ENCODE measurements around the gene SCEL. TPM values are rescaled to one million over a fixed set of nuclear protein-coding genes. Genes with fewer than 3 reads are reported as not detected.

SCEL gene
- total and polyA plus RNA-seq, 2 of the 4 experiments (the other 2 are of a cell fraction) = not detected

GRCh38 chr13:77678691-77679235 is 143.3 kb downstream of the SCEL start:
- BruUV-seq (replicated peaks) = no TSS peak
- H3K36me3 ChIP-seq (ENCODE audit: control insufficient read depth, insufficient read depth, low read length) = no peaks in the 10 kb centered on the region
- intact Hi-C loops (cut with micrococcal nuclease) = no loop called here
- no peak overlapping the region for H3K14ac ChIP-seq (replicated peaks; ENCODE audit: low read depth, low read length)
- no peaks in the 10 kb centered on the region for H3K9me3 ChIP-seq (ENCODE audit: control insufficient read depth, insufficient read depth, low read length)
- no peak overlapping the region for H2BK5ac ChIP-seq (ENCODE audit: low read depth, low read length, poor library complexity, severe bottlenecking)
- no peak overlapping the region for H4K8ac ChIP-seq (ENCODE audit: low read depth in 2 of 2, low read length in 2 of 2)
- H4K20me1 ChIP-seq (ENCODE audit: insufficient read depth, low read length) = no peaks in the 10 kb centered on the region
- H2BK120ac ChIP-seq (ENCODE audit: low read depth, low read length) = no peak overlapping the region
- in situ Hi-C loops (cut with MboI; ENCODE audit: low sequenced_read_pairs) = no loop called here
- DNase-seq (no peak), ATAC-seq (ENCODE audit: low read depth) (no peak)
- H4K5ac ChIP-seq (ENCODE audit: low read depth, low read length) = no peak overlapping the region
- no peak overlapping the region for H3K56ac ChIP-seq (ENCODE audit: extremely low read depth, insufficient read depth, low read length)
- no peak overlapping the region for H3K4ac ChIP-seq (ENCODE audit: low read depth, low read length)
- no peak overlapping the region for H2AFZ ChIP-seq (replicated peaks; ENCODE audit: low read length, poor library complexity)
- H3K27ac ChIP-seq (ENCODE audit: insufficient read depth, low read length) = no peak overlapping the region
- no peak overlapping the region for H3K23ac ChIP-seq (ENCODE audit: low read depth, low read length)
- H3K4me3 ChIP-seq (ENCODE audit: insufficient read depth, low read depth, low read length) = no peak overlapping the region
- no peaks in the 10 kb centered on the region for H3K4me1 ChIP-seq (ENCODE audit: control insufficient read depth, insufficient read depth, low read length)
- WGBS, 2 experiments (ENCODE audit: extremely low coverage in 2 of 2, insufficient read length in 1 of 2) = 18% methylated on average over 2 of the region's 5 CpGs; no CpG with 5 or more reads in 1 of the 2 experiments
- no peak overlapping the region for H4K91ac ChIP-seq (ENCODE audit: insufficient read depth, low read depth, low read length)
- H3K4me2 ChIP-seq (ENCODE audit: low read depth, low read length) = no peak overlapping the region
- no peak overlapping the region for H3K9ac ChIP-seq (ENCODE audit: low read depth, low read length)
- no peaks in the 10 kb centered on the region for H3K9me1 ChIP-seq (ENCODE audit: insufficient read depth, low read length)
- no peak overlapping the region for H2AK5ac ChIP-seq (ENCODE audit: low read depth, low read length)
- no peak overlapping the region for H2BK20ac ChIP-seq (ENCODE audit: low read depth, low read length)
- no peak overlapping the region for H3K18ac ChIP-seq (ENCODE audit: low read depth, low read length)
- POLR2A ChIA-PET (ENCODE audit: unreplicated experiment) = no interaction called here
- H3K27me3 ChIP-seq (ENCODE audit: control insufficient read depth, insufficient read depth, low read length) = no peaks in the 10 kb centered on the region
- no peak overlapping the region for H2AK9ac ChIP-seq (replicated peaks; ENCODE audit: low read depth, low read length, poor library complexity)
- TF ChIP-seq NFE2L2 (IDR thresholded peaks at IDR 0.05; ENCODE audit: low read depth, low read length) (no peak), MAZ (IDR thresholded peaks at IDR 0.05; ENCODE audit: borderline replicate concordance, low read depth, low read length) (no peak), MAFK (IDR thresholded peaks at IDR 0.05; ENCODE audit: low read depth, low read length) (no peak), POLR2A (IDR thresholded peaks at IDR 0.05; ENCODE audit: low read depth, low read length) (no peak), FOS (IDR thresholded peaks at IDR 0.05; ENCODE audit: low read depth, low read length) (no peak), USF2 (IDR thresholded peaks at IDR 0.05; ENCODE audit: low read depth, low read length) (no peak), CTCF (conservative IDR thresholded peaks at IDR 0.05; ENCODE audit: low read depth, low read length) (no peak), RAD21 (IDR thresholded peaks at IDR 0.05; ENCODE audit: low read length) (no peak), RCOR1 (IDR thresholded peaks at IDR 0.05; ENCODE audit: insufficient replicate concordance, low read length) (no peak), BHLHE40 (IDR thresholded peaks at IDR 0.05; ENCODE audit: low read depth, low read length) (no peak), MXI1 (IDR thresholded peaks at IDR 0.05; ENCODE audit: borderline replicate concordance, low read depth, low read length) (no peak), CEBPB (IDR thresholded peaks at IDR 0.05; ENCODE audit: low read depth, low read length) (no peak), CHD1 (IDR thresholded peaks at IDR 0.05; ENCODE audit: low read depth, low read length) (no peak), RFX5 (IDR thresholded peaks at IDR 0.05; ENCODE audit: low read depth, low read length) (no peak), SMC3 (IDR thresholded peaks at IDR 0.05; ENCODE audit: low read depth, low read length) (no peak)
- TF ChIP-seq, protein P1, sequence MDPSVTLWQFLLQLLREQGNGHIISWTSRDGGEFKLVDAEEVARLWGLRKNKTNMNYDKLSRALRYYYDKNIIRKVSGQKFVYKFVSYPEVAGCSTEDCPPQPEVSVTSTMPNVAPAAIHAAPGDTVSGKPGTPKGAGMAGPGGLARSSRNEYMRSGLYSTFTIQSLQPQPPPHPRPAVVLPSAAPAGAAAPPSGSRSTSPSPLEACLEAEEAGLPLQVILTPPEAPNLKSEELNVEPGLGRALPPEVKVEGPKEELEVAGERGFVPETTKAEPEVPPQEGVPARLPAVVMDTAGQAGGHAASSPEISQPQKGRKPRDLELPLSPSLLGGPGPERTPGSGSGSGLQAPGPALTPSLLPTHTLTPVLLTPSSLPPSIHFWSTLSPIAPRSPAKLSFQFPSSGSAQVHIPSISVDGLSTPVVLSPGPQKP (IDR thresholded peaks at IDR 0.05; ENCODE audit: borderline replicate concordance, low read depth, low read length) = no peak
- H3K79me1 ChIP-seq (ENCODE audit: low read depth in 1 of 2, low read length in 2 of 2) = no peaks in the 10 kb centered on the region
- dilution Hi-C loops (cut with HindIII; ENCODE audit: low sequenced_read_pairs, unreplicated experiment) = no loop called here
- CTCF ChIA-PET = no interaction called here
- H2BK15ac ChIP-seq (ENCODE audit: low read depth, low read length) = no peak overlapping the region

Measured in IMR-90 (cell line).